WERI-Rb-1 (cell line): ENCODE results near the gene CAMTA1.

ENCODE experiments used
- DNase-seq: peaks from one replicate; pipeline ENCODE4 v3.0.0-alpha.2; 2020
- H3K27ac ChIP-seq: fragments of 250-450 bp; sonication (Bioruptor Pico); 2 replicates; pipeline ENCODE4 v1.5.1; 2020; ENCODE audit warnings: mild to moderate bottlenecking, moderate library complexity
- H3K27me3 ChIP-seq: fragments of 250-450 bp; sonication (Bioruptor Pico); 2 replicates; pipeline ENCODE4 v1.5.1; 2021; ENCODE audit warnings: mild to moderate bottlenecking, low read depth, moderate library complexity; ENCODE audit not compliant: insufficient read depth, severe bottlenecking
- H3K36me3 ChIP-seq: fragments of 250-450 bp; sonication (Bioruptor Pico); 2 replicates; pipeline ENCODE4 v1.5.1; 2020; ENCODE audit warnings: mild to moderate bottlenecking, moderate library complexity
- H3K4me3 ChIP-seq: 2 replicates; pipeline ENCODE4 v1.5.1; 2011; ENCODE audit warnings: low read depth, mild to moderate bottlenecking, control low read depth, low read length
- H3K9me3 ChIP-seq: fragments of 250-450 bp; sonication (Bioruptor Pico); 2 replicates; pipeline ENCODE4 v1.5.1; 2021; ENCODE audit warnings: mild to moderate bottlenecking, moderate library complexity; ENCODE audit not compliant: severe bottlenecking
- CTCF ChIP-seq: IDR thresholded peaks from 2 replicates; pipeline ENCODE4 v1.5.1; 2011; ENCODE audit warnings: low read depth, mild to moderate bottlenecking, control low read depth, inconsistent platforms, low read length

Gene CAMTA1

GRCh38 chr1:7554385-7555235 is 769.4 kb downstream of the CAMTA1 start:
- Histone ChIP-seq H3K9me3 (no peaks in the 10 kb centered on the region), H3K27me3 (no peaks in the 10 kb centered on the region), H3K4me3 (peak overlapping the region; percentile 3; the same call in 1 of the 2 replicates), H3K27ac (peak overlapping the region; percentile 80), H3K36me3 (no peaks in the 10 kb centered on the region)
- TF ChIP-seq CTCF = no peak
- peak; percentile 77 for DNase-seq

GRCh38 chr1:7555391-7556185 is 770.3 kb downstream of the CAMTA1 start:
- DNase-seq = no peak
- no peak for TF ChIP-seq CTCF
- H3K4me3 ChIP-seq = no peak overlapping the region
- no peaks in the 10 kb centered on the region for H3K36me3 ChIP-seq
- H3K9me3 ChIP-seq = no peaks in the 10 kb centered on the region
- peak overlapping the region; percentile 80 for H3K27ac ChIP-seq
- H3K27me3 ChIP-seq = no peaks in the 10 kb centered on the region

- DNase-seq = no peak
- Histone ChIP-seq H3K4me3 (no peak overlapping the region), H3K27me3 (no peaks in the 10 kb centered on the region), H3K9me3 (no peaks in the 10 kb centered on the region), H3K36me3 (no peaks in the 10 kb centered on the region), H3K27ac (no peak overlapping the region)
- TF ChIP-seq CTCF = no peak
These were observed 772.1 kb downstream of the CAMTA1 start for GRCh38 chr1:7557301-7557891.

GRCh38 chr1:7558041-7558461 is 772.8 kb downstream of the CAMTA1 start:
- TF ChIP-seq CTCF = no peak
- no peak overlapping the region for H3K4me3 ChIP-seq
- DNase-seq = peak; percentile 64
- no peaks in the 10 kb centered on the region for H3K27me3 ChIP-seq
- no peaks in the 10 kb centered on the region for H3K36me3 ChIP-seq
- H3K9me3 ChIP-seq = no peaks in the 10 kb centered on the region
- H3K27ac ChIP-seq = peak overlapping the region; percentile 81

GRCh38 chr1:7558481-7558880 is 773.2 kb downstream of the CAMTA1 start:
- no peak for DNase-seq
- Histone ChIP-seq H3K36me3 (no peaks in the 10 kb centered on the region), H3K27ac (peak overlapping the region; percentile 81), H3K27me3 (no peaks in the 10 kb centered on the region), H3K4me3 (no peak overlapping the region), H3K9me3 (no peaks in the 10 kb centered on the region)
- TF ChIP-seq CTCF = no peak
